ENCODE data around the gene CALU. TPM values are rescaled to one million over a fixed set of nuclear protein-coding genes. Genes with fewer than 3 reads are reported as not detected.

The CALU gene
- polyA plus RNA-seq, 1 experiment = 346 TPM

- POLR2A ChIA-PET = interaction anchor here (0.7 kb wide), 1 partner anchor 11 kb away, joined by 4 read pairs; no protein-coding TSS in a partner anchor
- TF ChIP-seq CTCF (IDR thresholded peaks at IDR 0.05; ENCODE audit: insufficient read depth, low read depth, low read length) = no peak
- CTCF ChIA-PET = interaction anchor here (0.6 kb wide), 1 partner anchor 348 kb away, joined by 3 read pairs; no protein-coding TSS in a partner anchor
- Histone ChIP-seq H3K36me3 (ENCODE audit: control insufficient read depth, insufficient read depth, low read length) (peaks cover 5% of the 10 kb centered on the region), H3K27me3 (ENCODE audit: control insufficient read depth, insufficient read depth, low read length) (no peaks in the 10 kb centered on the region), H3K4me3 (ENCODE audit: low read depth, low read length) (no peak overlapping the region)
- DNase-seq (ENCODE audit: low read depth) = no peak
Observed at GRCh38 chr7:128744366-128744905, 5.3 kb downstream of the CALU start.

GRCh38 chr7:128745706-128746105 is 6.5 kb downstream of the CALU start:
- CTCF ChIA-PET = interaction anchor here (1.5 kb wide), 1 partner anchor 9 kb away, joined by 7 read pairs; no protein-coding TSS in a partner anchor

GRCh38 chr7:128747327-128748079 is 8.3 kb downstream of the CALU start:
- H3K27me3 ChIP-seq (ENCODE audit: control insufficient read depth, insufficient read depth, low read length) = no peaks in the 10 kb centered on the region
- DNase-seq (ENCODE audit: low read depth) = no peak
- H3K36me3 ChIP-seq (ENCODE audit: control insufficient read depth, insufficient read depth, low read length) = peaks cover 10% of the 10 kb centered on the region
- TF ChIP-seq CTCF (IDR thresholded peaks at IDR 0.05; ENCODE audit: insufficient read depth, low read depth, low read length) = no peak
- ChIA-PET CTCF (interaction anchor here (0.9 kb wide), 1 partner anchor 50 kb away, joined by 3 read pairs; no protein-coding TSS in a partner anchor), POLR2A (no interaction called here)
- no peak overlapping the region for H3K4me3 ChIP-seq (ENCODE audit: low read depth, low read length)

More at GRCh38 chr7:128745706-128746105, 6.5 kb downstream of the CALU start:
- POLR2A ChIA-PET = no interaction called here
- DNase-seq (ENCODE audit: low read depth) = no peak
- no peak for TF ChIP-seq CTCF (IDR thresholded peaks at IDR 0.05; ENCODE audit: insufficient read depth, low read depth, low read length)
- Histone ChIP-seq H3K36me3 (ENCODE audit: control insufficient read depth, insufficient read depth, low read length) (peaks cover 7% of the 10 kb centered on the region), H3K27me3 (ENCODE audit: control insufficient read depth, insufficient read depth, low read length) (no peaks in the 10 kb centered on the region), H3K4me3 (ENCODE audit: low read depth, low read length) (no peak overlapping the region)

- H3K36me3 ChIP-seq (ENCODE audit: control insufficient read depth, insufficient read depth, low read length) = peaks cover 14% of the 10 kb centered on the region
Observed at GRCh38 chr7:128752251-128752650, 13.1 kb downstream of the CALU start.

More at GRCh38 chr7:128752251-128752650, 13.1 kb downstream of the CALU start:
- Histone ChIP-seq H3K27me3 (ENCODE audit: control insufficient read depth, insufficient read depth, low read length) (no peaks in the 10 kb centered on the region), H3K4me3 (ENCODE audit: low read depth, low read length) (no peak overlapping the region)
- DNase-seq (ENCODE audit: low read depth) = no peak
- CTCF ChIA-PET = no interaction called here
- POLR2A ChIA-PET = no interaction called here
- no peak for TF ChIP-seq CTCF (IDR thresholded peaks at IDR 0.05; ENCODE audit: insufficient read depth, low read depth, low read length)
